ENCODE data around the gene MCOLN1.
A peak's percentile ranks its signal among the peaks of the same experiment; 100 is the strongest.
"Not testable (repeated sequence)": the region's sequence is repeated elsewhere in the genome, so short reads cannot be mapped to it uniquely, and the experiment has no call there.

The MCOLN1 gene

DNA sequence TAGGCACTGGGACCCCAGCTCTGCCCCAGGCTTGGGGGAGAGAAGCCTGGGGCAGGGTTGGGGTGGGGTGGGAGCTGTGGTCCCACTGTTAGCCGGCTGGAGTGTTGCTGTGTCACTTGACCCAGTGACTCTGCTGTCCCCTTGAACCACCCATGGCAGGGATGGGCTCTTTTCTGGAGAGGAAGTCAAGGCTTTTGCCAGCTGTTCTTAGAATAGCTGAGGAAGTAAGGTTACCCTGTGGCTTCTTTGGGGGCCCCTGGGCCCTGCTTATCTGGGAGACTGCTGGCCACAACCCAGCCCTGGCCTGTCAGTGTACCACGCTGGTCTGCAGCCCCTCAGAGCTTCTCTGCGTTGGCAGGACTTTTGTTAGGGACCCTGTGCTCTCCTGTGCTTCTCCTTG, 22.2 kb downstream of the MCOLN1 start:
- no peak for DNase-seq

DNA sequence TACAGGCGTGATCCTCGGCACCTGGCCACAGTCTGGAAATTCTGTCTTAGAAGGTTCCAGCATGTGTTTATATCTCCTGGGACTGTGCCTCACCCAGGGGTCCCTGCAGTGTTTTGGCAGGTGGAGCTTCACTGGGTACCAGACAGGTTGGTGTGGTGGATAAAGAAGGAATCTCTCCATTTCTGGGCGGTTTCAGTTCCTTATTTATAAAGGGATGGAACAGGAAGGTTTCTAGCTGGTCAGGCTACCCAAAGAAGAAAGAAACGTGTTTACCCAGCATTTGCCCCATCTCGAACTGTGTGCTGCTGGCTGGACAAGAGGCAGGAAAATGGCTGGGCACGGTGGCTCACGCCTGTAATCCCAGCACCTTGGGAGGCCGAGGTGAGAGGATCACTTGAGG, 22.9 kb downstream of the MCOLN1 start:
- DNase-seq, result no peak

DNA sequence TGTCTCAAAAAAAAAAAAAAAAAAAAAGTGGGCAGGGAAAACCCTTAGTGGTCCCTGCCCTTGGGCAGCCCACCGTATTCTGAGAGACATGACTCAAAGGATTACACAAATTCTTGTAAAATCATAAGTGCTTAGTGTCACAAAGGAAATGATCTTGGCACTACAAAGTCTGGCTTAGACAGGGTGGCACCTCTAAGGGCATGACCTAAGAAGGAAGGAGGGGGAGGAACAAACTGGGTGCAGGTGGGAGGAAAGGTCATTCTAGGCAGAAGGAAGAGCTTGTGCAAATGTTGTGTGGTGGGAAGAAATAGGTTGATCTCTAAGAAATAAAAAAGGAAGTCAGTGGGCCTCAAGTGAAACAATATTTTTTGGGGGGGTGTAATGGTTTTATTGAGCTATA, 23.5 kb downstream of the MCOLN1 start:
- no peak for DNase-seq

GRCh38 chr19:7547159-7547558, 24.7 kb downstream of the MCOLN1 start:
- no peak for DNase-seq

DNA sequence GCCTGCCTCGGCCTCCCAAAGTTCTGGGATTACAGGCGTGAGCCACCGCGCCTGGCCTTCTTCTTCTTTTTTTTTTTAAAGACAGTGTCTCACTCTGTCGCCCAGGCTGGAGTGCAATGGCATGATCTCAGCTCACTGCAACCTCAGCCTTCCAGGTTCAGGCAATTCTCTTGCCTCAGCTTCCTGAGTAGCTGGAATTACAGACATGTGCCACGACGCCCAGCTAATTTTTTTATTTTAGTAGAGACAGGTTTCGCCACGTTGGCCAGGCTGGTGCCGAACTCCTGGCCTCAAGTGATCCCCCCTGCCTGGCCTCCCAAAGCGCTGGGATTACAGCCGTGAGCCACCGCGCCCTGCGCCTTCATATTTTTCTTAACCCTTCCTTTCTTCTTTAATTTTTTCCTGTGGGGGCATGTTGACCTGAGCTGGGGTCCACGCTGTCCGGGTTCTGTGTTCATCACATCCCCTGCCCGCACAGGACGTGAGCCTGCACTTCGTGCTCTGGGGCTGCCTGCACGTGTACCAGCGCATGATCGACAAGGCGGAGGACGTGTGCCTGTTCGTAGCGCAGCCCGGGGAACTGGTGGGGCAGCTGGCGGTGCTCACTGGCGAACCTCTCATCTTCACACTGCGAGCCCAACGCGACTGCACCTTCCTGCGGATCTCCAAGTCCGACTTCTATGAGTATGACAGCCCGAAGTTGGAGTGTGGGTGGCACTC, 27.2 kb downstream of the MCOLN1 start:
- no peak for DNase-seq

- DNase-seq, result no peak
Measured at GRCh38 chr19:7550169-7550770, 27.8 kb downstream of the MCOLN1 start.

DNA sequence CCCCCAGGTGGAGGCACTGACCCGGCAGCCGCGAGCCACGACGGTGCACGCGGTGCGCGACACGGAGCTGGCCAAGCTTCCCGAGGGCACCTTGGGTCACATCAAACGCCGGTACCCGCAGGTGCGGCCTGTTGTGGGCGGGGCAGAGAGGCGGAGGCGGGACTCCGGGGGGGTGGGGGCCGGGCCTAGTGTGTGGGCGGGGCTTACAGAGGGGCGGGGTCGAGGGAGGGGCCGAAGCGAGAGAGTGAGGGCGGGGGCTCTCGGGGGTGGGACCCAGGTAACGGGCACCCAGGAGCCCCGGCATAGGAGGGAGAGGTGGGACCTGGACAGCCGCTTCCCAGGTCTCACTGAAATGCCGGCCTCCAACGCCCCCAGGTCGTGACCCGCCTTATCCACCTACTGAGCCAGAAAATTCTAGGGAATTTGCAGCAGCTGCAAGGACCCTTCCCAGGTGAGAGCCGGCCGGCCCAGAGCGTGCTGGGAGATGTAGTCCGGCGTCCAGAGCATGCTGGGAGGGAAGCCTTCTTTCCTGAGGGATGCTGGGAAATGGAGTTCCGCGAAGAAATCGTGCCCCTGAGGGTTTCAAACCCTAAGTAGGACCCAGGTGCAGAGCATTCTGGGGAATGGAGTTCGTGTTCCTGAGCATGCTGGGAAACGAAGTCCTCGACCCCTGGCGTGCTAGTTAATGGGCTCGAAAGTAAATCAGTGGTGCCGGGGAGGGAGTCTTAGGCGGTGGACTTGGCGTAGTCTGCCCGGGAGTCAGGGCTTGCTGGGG, 28.8 kb downstream of the MCOLN1 start:
- DNase-seq, result peak; percentile 62

DNA sequence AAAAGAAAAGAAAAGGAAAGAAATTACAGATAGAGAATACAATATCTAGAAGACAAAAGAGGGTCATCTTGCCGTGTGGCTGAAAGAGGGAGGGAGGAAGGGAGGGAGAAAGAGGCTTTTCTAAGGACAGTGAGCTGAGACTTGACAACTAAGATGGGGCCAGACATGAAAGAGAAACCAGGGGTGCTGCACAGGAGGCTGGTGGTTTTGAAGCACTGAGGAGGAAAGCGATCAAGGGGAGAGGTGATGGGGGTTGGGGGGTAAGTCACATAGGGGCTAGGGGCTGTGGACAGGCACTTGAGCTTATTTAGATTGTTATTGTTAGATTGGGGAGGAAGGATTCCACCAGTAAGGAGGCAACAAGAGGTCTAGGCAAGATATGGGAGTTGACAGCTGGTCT, 30.4 kb downstream of the MCOLN1 start:
- DNase-seq, result no peak

- no peak for DNase-seq
Measured at GRCh38 chr19:7554565-7554964, 32.1 kb downstream of the MCOLN1 start.

GRCh38 chr19:7554990-7555864, 32.8 kb downstream of the MCOLN1 start:
- DNase-seq, result no peak

GRCh38 chr19:7556696-7557315, 34.4 kb downstream of the MCOLN1 start:
- DNase-seq, result no peak

DNA sequence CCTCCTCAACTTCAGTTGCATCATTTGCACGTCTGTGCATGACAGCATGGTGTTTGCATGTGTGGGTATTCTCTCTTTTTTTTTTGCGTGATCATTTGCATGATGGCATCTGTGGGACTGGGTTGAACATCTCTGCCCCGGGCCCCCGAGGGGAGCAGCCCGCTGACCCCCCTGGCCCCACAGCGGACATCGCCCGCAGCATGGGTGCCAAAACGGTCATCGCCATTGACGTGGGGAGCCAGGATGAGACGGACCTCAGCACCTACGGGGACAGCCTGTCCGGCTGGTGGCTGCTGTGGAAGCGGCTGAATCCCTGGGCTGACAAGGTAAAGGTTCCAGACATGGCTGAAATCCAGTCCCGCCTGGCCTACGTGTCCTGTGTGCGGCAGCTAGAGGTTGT, 36.2 kb downstream of the MCOLN1 start:
- DNase-seq, result no peak

DNA sequence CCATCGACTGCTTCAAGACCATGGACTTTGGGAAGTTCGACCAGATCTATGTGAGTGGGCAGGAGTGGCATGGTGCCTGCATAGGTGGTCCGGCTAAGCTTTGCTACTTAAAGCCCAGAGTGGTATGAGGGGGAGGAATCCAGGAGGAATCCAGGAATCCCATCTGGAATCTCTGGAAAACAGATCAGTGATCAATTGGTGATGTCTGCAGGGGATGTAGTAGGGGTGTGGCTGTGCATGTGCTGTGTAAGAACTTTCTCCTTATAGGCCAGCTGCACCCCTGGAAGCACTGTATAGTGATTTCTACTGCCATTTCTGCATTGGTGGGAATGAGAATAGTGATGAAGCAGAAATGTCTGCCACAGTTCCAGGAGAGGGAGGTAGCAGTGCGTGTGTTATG, 36.7 kb downstream of the MCOLN1 start:
- DNase-seq, result no peak

DNA sequence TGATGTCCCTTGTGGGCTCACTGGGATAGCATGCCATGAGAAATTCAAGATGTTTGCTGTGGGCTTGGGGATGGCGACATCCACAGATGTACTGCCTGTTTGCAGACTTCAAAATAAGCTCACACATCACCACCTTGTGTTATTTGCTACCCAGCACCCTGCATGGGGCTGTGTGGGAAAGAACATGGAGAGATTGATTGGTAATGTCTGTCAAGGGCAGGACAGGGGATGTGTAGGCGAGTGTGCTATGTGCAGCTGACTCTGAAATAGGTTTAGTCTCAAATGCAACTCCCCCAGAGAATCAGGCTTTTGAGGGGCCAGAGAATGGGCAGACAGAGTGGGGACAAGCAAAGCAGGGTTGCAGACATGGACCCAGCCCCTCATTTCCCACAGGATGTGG, 37.8 kb downstream of the MCOLN1 start:
- no peak for DNase-seq

DNA sequence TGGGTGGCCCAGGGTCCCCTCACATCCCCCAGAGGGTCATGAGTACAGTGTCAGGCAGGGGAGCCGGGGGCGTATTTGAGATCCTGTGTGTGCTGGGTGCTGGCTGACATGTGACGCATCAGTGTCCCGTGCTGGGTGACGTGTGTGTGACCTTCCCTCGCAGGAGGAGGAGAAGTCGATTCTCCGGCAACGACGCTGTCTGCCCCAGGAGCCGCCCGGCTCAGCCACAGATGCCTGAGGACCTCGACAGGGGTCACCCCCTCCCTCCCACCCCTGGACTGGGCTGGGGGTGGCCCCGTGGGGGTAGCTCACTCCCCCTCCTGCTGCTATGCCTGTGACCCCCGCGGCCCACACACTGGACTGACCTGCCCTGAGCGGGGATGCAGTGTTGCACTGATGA, 38.9 kb downstream of the MCOLN1 start:
- no peak for DNase-seq

GRCh38 chr19:7562646-7563393, 40.4 kb downstream of the MCOLN1 start:
- DNase-seq, result no peak

- DNase-seq, result no peak
Measured at GRCh38 chr19:7564866-7565265, 42.4 kb downstream of the MCOLN1 start.

- no peak for DNase-seq
Measured at GRCh38 chr19:7565332-7565731, 42.9 kb downstream of the MCOLN1 start.

GRCh38 chr19:7570761-7571160, 48.3 kb downstream of the MCOLN1 start:
- DNase-seq, result no peak

GRCh38 chr19:7575434-7576040, 53.1 kb downstream of the MCOLN1 start:
- no peak for DNase-seq

GRCh38 chr19:7577422-7577821, 55.0 kb downstream of the MCOLN1 start:
- not testable (repeated sequence) for DNase-seq

Measured in CD4-positive, alpha-beta T cell treated with Interleukin-6 for 4 hours (primary cell).